Ishikawa (cell line): ENCODE measurements around the gene WWOX.

Experiments used
- CEBPB ChIP-seq: IDR thresholded peaks from 2 replicates; pipeline ENCODE4 v1.6.1; 2012
- CREB1 ChIP-seq: IDR thresholded peaks from 2 replicates; pipeline ENCODE4 v1.6.1; 2012; ENCODE audit warnings: low read depth
- EGR1 ChIP-seq: IDR thresholded peaks from 2 replicates; pipeline ENCODE4 v1.6.1; 2012
- EP300 ChIP-seq: IDR thresholded peaks from 2 replicates; pipeline ENCODE4 v1.6.1; 2012; ENCODE audit warnings: borderline replicate concordance
- FOXM1 ChIP-seq: IDR thresholded peaks from 2 replicates; pipeline ENCODE4 v1.6.1; 2012; ENCODE audit warnings: low read depth, borderline replicate concordance
- NFIC ChIP-seq: IDR thresholded peaks from 2 replicates; pipeline ENCODE4 v1.6.1; 2012
- RAD21 ChIP-seq: IDR thresholded peaks from 2 replicates; pipeline ENCODE4 v1.6.1; 2012; ENCODE audit warnings: low read depth
- TAF1 ChIP-seq: IDR thresholded peaks from 2 replicates; pipeline ENCODE4 v1.6.1; 2012; ENCODE audit warnings: low read depth, mild to moderate bottlenecking
- TCF12 ChIP-seq: IDR thresholded peaks from 2 replicates; pipeline ENCODE4 v1.6.1; 2012; ENCODE audit warnings: low read depth
- TEAD4 ChIP-seq: IDR thresholded peaks from 2 replicates; pipeline ENCODE4 v1.6.1; 2012
- YY1 ChIP-seq: IDR thresholded peaks from 2 replicates; pipeline ENCODE4 v1.6.1; 2012; ENCODE audit warnings: low read depth
- ZBTB7A ChIP-seq: IDR thresholded peaks from 2 replicates; pipeline ENCODE4 v1.6.1; 2012; ENCODE audit warnings: low read depth
- TF ChIP-seq, protein P1 (sequence below): IDR thresholded peaks from 2 replicates; pipeline ENCODE4 v1.6.1; 2012
- TF ChIP-seq, protein P2 (sequence below): IDR thresholded peaks from 2 replicates; pipeline ENCODE4 v1.6.1; 2012; ENCODE audit warnings: low read depth, mild to moderate bottlenecking
- TF ChIP-seq, protein P3 (sequence below): IDR thresholded peaks from 2 replicates; pipeline ENCODE4 v1.6.1; 2012

WWOX gene

GRCh38 chr16:78985716-78986605, 886.5 kb downstream of the WWOX start:
- TF ChIP-seq CEBPB (no peak), RAD21 (no peak)

DNA sequence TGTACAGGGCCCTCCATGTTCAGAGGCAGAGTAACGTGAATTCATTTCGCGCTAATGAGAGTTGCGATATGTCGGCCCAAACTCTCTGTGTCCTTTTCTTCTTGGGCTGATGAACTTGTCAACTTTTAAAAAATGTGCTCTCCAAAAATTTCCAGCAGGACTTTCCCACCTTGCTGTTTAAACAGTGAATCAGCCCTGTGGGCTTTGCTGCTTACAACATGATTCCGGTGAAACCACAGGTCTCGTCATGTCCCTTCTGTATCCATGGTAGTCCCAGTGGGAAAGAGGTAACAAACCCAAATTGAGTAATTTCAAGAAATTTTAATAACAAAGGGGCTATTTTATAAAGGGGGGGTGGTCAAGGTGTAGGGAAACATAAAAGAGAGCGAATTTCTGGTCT, 888.2 kb downstream of the WWOX start:
- TF ChIP-seq FOXM1 = no peak

GRCh38 chr16:78988361-78988969, 889.0 kb downstream of the WWOX start:
- TF ChIP-seq EP300 (no peak), CREB1 (no peak), NFIC (no peak), TEAD4 (no peak), ZBTB7A (no peak), YY1 (no peak), FOXM1 (no peak), CEBPB (no peak), RAD21 (no peak)
- TF ChIP-seq, protein P1, sequence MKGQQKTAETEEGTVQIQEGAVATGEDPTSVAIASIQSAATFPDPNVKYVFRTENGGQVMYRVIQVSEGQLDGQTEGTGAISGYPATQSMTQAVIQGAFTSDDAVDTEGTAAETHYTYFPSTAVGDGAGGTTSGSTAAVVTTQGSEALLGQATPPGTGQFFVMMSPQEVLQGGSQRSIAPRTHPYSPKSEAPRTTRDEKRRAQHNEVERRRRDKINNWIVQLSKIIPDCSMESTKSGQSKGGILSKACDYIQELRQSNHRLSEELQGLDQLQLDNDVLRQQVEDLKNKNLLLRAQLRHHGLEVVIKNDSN = no peak
- TF ChIP-seq, protein P2, sequence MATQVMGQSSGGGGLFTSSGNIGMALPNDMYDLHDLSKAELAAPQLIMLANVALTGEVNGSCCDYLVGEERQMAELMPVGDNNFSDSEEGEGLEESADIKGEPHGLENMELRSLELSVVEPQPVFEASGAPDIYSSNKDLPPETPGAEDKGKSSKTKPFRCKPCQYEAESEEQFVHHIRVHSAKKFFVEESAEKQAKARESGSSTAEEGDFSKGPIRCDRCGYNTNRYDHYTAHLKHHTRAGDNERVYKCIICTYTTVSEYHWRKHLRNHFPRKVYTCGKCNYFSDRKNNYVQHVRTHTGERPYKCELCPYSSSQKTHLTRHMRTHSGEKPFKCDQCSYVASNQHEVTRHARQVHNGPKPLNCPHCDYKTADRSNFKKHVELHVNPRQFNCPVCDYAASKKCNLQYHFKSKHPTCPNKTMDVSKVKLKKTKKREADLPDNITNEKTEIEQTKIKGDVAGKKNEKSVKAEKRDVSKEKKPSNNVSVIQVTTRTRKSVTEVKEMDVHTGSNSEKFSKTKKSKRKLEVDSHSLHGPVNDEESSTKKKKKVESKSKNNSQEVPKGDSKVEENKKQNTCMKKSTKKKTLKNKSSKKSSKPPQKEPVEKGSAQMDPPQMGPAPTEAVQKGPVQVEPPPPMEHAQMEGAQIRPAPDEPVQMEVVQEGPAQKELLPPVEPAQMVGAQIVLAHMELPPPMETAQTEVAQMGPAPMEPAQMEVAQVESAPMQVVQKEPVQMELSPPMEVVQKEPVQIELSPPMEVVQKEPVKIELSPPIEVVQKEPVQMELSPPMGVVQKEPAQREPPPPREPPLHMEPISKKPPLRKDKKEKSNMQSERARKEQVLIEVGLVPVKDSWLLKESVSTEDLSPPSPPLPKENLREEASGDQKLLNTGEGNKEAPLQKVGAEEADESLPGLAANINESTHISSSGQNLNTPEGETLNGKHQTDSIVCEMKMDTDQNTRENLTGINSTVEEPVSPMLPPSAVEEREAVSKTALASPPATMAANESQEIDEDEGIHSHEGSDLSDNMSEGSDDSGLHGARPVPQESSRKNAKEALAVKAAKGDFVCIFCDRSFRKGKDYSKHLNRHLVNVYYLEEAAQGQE = no peak

GRCh38 chr16:78990309-78990701, 890.9 kb downstream of the WWOX start:
- TF ChIP-seq TAF1 (no peak), ZBTB7A (no peak), FOXM1 (no peak), EGR1 (no peak), RAD21 (no peak), YY1 (no peak), CEBPB (no peak), TCF12 (no peak), TEAD4 (no peak), EP300 (no peak), NFIC (no peak), CREB1 (no peak)
- TF ChIP-seq, protein P3, sequence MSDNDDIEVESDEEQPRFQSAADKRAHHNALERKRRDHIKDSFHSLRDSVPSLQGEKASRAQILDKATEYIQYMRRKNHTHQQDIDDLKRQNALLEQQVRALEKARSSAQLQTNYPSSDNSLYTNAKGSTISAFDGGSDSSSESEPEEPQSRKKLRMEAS = no peak
- TF ChIP-seq, protein P2 = no peak
- TF ChIP-seq, protein P1 = no peak

DNA sequence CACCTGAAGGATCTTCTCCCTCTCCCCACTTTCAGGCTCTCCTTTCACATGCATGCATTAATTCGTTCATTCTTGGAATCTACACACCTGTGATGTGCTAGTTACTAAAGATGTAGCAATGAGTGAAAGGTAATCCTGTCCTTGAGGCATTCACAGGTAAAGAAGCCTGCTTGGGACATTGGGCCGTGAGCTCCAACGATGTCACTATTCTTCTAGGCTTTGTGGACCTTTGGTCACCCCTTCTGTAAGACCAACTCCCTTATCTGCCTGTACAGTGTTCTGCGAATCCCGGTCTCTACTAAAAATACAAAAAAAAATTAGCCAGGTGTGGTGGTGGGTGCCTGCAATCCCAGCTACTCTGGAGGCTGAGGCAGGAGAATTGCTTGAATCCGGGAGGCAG, 892.5 kb downstream of the WWOX start:
- TF ChIP-seq ZBTB7A = no peak

- TF ChIP-seq TCF12 (no peak), FOXM1 (no peak), ZBTB7A (no peak), YY1 (no peak), TAF1 (no peak), RAD21 (no peak), EGR1 (no peak), TEAD4 (no peak), EP300 (no peak), CREB1 (no peak), NFIC (no peak), CEBPB (no peak)
- TF ChIP-seq, protein P2 = no peak
These were observed 893.9 kb downstream of the WWOX start for GRCh38 chr16:78993346-78993745.
